ENCODE results near the gene CASKIN2. TPM values are rescaled to one million over a fixed set of nuclear protein-coding genes. Genes with fewer than 3 reads are reported as not detected.
A peak's percentile ranks its signal among the peaks of the same experiment; 100 is the strongest.
"Not testable (repeated sequence)": the region's sequence is repeated elsewhere in the genome, so short reads cannot be mapped to it uniquely, and the experiment has no call there.

Gene CASKIN2
- total RNA-seq, 1 experiment from 2014 or later: 4.8 TPM

GRCh38 chr17:75475851-75476250 lies 39.5 kb downstream of the CASKIN2 start:
- no peak for DNase-seq (ENCODE audit: extremely low read depth, low read depth)

- DNase-seq (ENCODE audit: extremely low read depth, low read depth): no peak
Observed at GRCh38 chr17:75475144-75475835, 40.0 kb downstream of the CASKIN2 start.

GRCh38 chr17:75474736-75475135 lies 40.6 kb downstream of the CASKIN2 start:
- no peak for DNase-seq (ENCODE audit: extremely low read depth, low read depth)

- DNase-seq (ENCODE audit: extremely low read depth, low read depth): no peak
Observed at GRCh38 chr17:75473246-75473645, 42.1 kb downstream of the CASKIN2 start.

- no peak for DNase-seq (ENCODE audit: extremely low read depth, low read depth)
Observed at GRCh38 chr17:75472119-75472518, 43.2 kb downstream of the CASKIN2 start.

GRCh38 chr17:75471207-75471606 lies 44.1 kb downstream of the CASKIN2 start:
- DNase-seq (ENCODE audit: extremely low read depth, low read depth): no peak

GRCh38 chr17:75468779-75469373 lies 46.5 kb downstream of the CASKIN2 start:
- DNase-seq (ENCODE audit: extremely low read depth, low read depth): no peak

GRCh38 chr17:75468291-75468754 lies 47.0 kb downstream of the CASKIN2 start:
- no peak for DNase-seq (ENCODE audit: extremely low read depth, low read depth)

- no peak for DNase-seq (ENCODE audit: extremely low read depth, low read depth)
Observed at GRCh38 chr17:75465039-75465438, 50.3 kb downstream of the CASKIN2 start.

- no peak for DNase-seq (ENCODE audit: extremely low read depth, low read depth)
Observed at GRCh38 chr17:75463603-75464002, 51.7 kb downstream of the CASKIN2 start.

- no peak for DNase-seq (ENCODE audit: extremely low read depth, low read depth)
Observed at GRCh38 chr17:75460295-75460694, 55.0 kb downstream of the CASKIN2 start.

- DNase-seq (ENCODE audit: extremely low read depth, low read depth): no peak
Observed at GRCh38 chr17:75459590-75460267, 55.6 kb downstream of the CASKIN2 start.

GRCh38 chr17:75459246-75459589 lies 56.1 kb downstream of the CASKIN2 start:
- DNase-seq (ENCODE audit: extremely low read depth, low read depth): no peak

- DNase-seq (ENCODE audit: extremely low read depth, low read depth): no peak
Observed at GRCh38 chr17:75457047-75457654, 58.2 kb downstream of the CASKIN2 start.

- DNase-seq (ENCODE audit: extremely low read depth, low read depth): peak; percentile 98
Observed at GRCh38 chr17:75456417-75457046, 58.8 kb downstream of the CASKIN2 start, which contains the start of gene TMEM94. Gene TMEM94, plus strand, starts transcription at chr17:75456635. Its CDS starts 15,271 bp downstream, at chr17:75471906.

- no peak for DNase-seq (ENCODE audit: extremely low read depth, low read depth)
Observed at GRCh38 chr17:75456039-75456416, 59.3 kb downstream of the CASKIN2 start.

GRCh38 chr17:75454672-75455071 lies 60.7 kb downstream of the CASKIN2 start:
- DNase-seq (ENCODE audit: extremely low read depth, low read depth): not testable (repeated sequence)

GRCh38 chr17:75454193-75454592 lies 61.1 kb downstream of the CASKIN2 start:
- no peak for DNase-seq (ENCODE audit: extremely low read depth, low read depth)

- DNase-seq (ENCODE audit: extremely low read depth, low read depth): no peak
Observed at GRCh38 chr17:75450270-75450669, 65.1 kb downstream of the CASKIN2 start.
